IMR-90 (cell line): ENCODE results near the gene TTC38. TPM values are rescaled to one million over a fixed set of nuclear protein-coding genes. Genes with fewer than 3 reads are reported as not detected.
A peak's percentile ranks its signal among the peaks of the same experiment; 100 is the strongest.

ENCODE experiments used
- ATAC-seq: fragments of 200-7000 bp; cut with Tn5 transposase; 2 replicates; pipeline ENCODE4 v1.9.1; 2020; ENCODE audit warnings: low read depth, mild to moderate bottlenecking, moderate library complexity
- BruUV-seq: library from RNA; stranded (reverse); fragments of 400-500 nt; replicated peaks from 2 replicates; lab custom pipeline; 2021; lab: Mats Ljungman, UMichigan
- CTCF ChIA-PET: fragments of 300-600 bp; formaldehyde crosslinking; extraction: SDS; loops from one replicate; lab custom pipeline; 2021; ENCODE audit warnings: antibody characterized with exemption; lab: Yijun Ruan, JAX
- POLR2A ChIA-PET: fragments of 300-600 bp; sonication (Branson Sonifier 250); formaldehyde crosslinking; loops from one replicate; lab custom pipeline; 2022; ENCODE audit warnings: antibody characterized with exemption; ENCODE audit not compliant: unreplicated experiment; lab: Charles Lee
- DNase-seq: peaks from one replicate; pipeline ENCODE4 v3.0.0; 2013
- H2AFZ ChIP-seq: replicated peaks from 2 replicates; pipeline ENCODE3; 2013; ENCODE audit warnings: low read length, mild to moderate bottlenecking; ENCODE audit not compliant: poor library complexity
- H2AK5ac ChIP-seq: 2 replicates; pipeline ENCODE4 v1.6.1; 2013; ENCODE audit warnings: low read depth, low read length, inconsistent platforms
- H2AK9ac ChIP-seq: replicated peaks from 2 replicates; pipeline ENCODE3; 2013; ENCODE audit warnings: mild to moderate bottlenecking, low read depth, low read length, moderate library complexity; ENCODE audit not compliant: poor library complexity
- H2BK120ac ChIP-seq: 2 replicates; pipeline ENCODE4 v1.6.1; 2013; ENCODE audit warnings: low read depth, low read length, inconsistent platforms
- H2BK15ac ChIP-seq: 3 replicates; pipeline ENCODE4 v1.6.1; 2013; ENCODE audit warnings: low read depth, low read length, inconsistent platforms
- H2BK20ac ChIP-seq: 2 replicates; pipeline ENCODE4 v1.6.1; 2013; ENCODE audit warnings: low read depth, mild to moderate bottlenecking, inconsistent platforms, low read length, moderate library complexity
- H2BK5ac ChIP-seq: 2 replicates; pipeline ENCODE4 v1.6.1; 2013; ENCODE audit warnings: mild to moderate bottlenecking, low read depth, low read length, inconsistent platforms; ENCODE audit not compliant: poor library complexity, severe bottlenecking
- H3K14ac ChIP-seq: replicated peaks from 2 replicates; pipeline ENCODE4 v1.6.1; 2013; ENCODE audit warnings: low read depth, low read length, inconsistent platforms
- H3K18ac ChIP-seq: 2 replicates; pipeline ENCODE4 v1.6.1; 2013; ENCODE audit warnings: low read depth, low read length, control low read depth
- H3K23ac ChIP-seq: 2 replicates; pipeline ENCODE4 v1.6.1; 2013; ENCODE audit warnings: low read depth, low read length, inconsistent platforms
- H3K27ac ChIP-seq: 2 replicates; pipeline ENCODE4 v1.5.1; 2013; ENCODE audit warnings: mild to moderate bottlenecking, control low read depth, low read length; ENCODE audit not compliant: insufficient read depth
- H3K27me3 ChIP-seq: 2 replicates; pipeline ENCODE4 v1.6.1; 2013; ENCODE audit warnings: low read length; ENCODE audit not compliant: control insufficient read depth, insufficient read depth
- H3K36me3 ChIP-seq: 2 replicates; pipeline ENCODE4 v1.6.1; 2013; ENCODE audit warnings: low read length, mixed read lengths; ENCODE audit not compliant: control insufficient read depth, insufficient read depth
- H3K4ac ChIP-seq: 2 replicates; pipeline ENCODE4 v1.6.1; 2013; ENCODE audit warnings: low read depth, low read length, inconsistent platforms
- H3K4me1 ChIP-seq: 2 replicates; pipeline ENCODE4 v1.6.1; 2013; ENCODE audit warnings: low read length, mixed read lengths; ENCODE audit not compliant: control insufficient read depth, insufficient read depth
- H3K4me2 ChIP-seq: 2 replicates; pipeline ENCODE4 v1.6.1; 2013; ENCODE audit warnings: low read depth, mild to moderate bottlenecking, control low read depth, low read length, moderate library complexity
- H3K4me3 ChIP-seq: 2 replicates; pipeline ENCODE4 v1.5.1; 2013; ENCODE audit warnings: low read depth, mild to moderate bottlenecking, control low read depth, low read length, moderate library complexity; ENCODE audit not compliant: insufficient read depth
- H3K56ac ChIP-seq: 2 replicates; pipeline ENCODE4 v1.6.1; 2013; ENCODE audit warnings: low read length, inconsistent platforms; ENCODE audit not compliant: insufficient read depth; ENCODE audit errors: extremely low read depth
- H3K79me1 ChIP-seq, 2 experiments: 2 replicates each; pipeline ENCODE4 v1.6.1; 2013; ENCODE audit warnings: low read length in 2 of 2, inconsistent platforms in 1 of 2, low read depth in 1 of 2
- H3K9ac ChIP-seq: 2 replicates; pipeline ENCODE4 v1.6.1; 2013; ENCODE audit warnings: low read depth, low read length, control low read depth
- H3K9me1 ChIP-seq: 2 replicates; pipeline ENCODE4 v1.6.1; 2013; ENCODE audit warnings: low read length, inconsistent platforms; ENCODE audit not compliant: insufficient read depth
- H3K9me3 ChIP-seq: 2 replicates; pipeline ENCODE4 v1.6.1; 2013; ENCODE audit warnings: low read length; ENCODE audit not compliant: control insufficient read depth, insufficient read depth
- H4K20me1 ChIP-seq: 2 replicates; pipeline ENCODE4 v1.6.1; 2013; ENCODE audit warnings: low read length, inconsistent platforms; ENCODE audit not compliant: insufficient read depth
- H4K5ac ChIP-seq: 2 replicates; pipeline ENCODE4 v1.6.1; 2013; ENCODE audit warnings: mild to moderate bottlenecking, low read depth, low read length, control low read depth
- H4K8ac ChIP-seq, 2 experiments: 2 replicates each; pipeline ENCODE4 v1.6.1; 2013; ENCODE audit warnings: low read depth in 2 of 2, low read length in 2 of 2, control low read depth in 1 of 2, inconsistent platforms in 1 of 2
- H4K91ac ChIP-seq: 2 replicates; pipeline ENCODE4 v1.6.1; 2013; ENCODE audit warnings: low read depth, low read length, inconsistent platforms; ENCODE audit not compliant: insufficient read depth
- BHLHE40 ChIP-seq: fragments of 150-350 bp; IDR thresholded peaks from 2 replicates; pipeline ENCODE4 v1.6.1; 2016; ENCODE audit warnings: mild to moderate bottlenecking, low read depth, low read length
- CHD1 ChIP-seq: IDR thresholded peaks from 2 replicates; pipeline ENCODE4 v1.6.1; 2012; ENCODE audit warnings: low read depth, low read length, improper control_type of control experiment
- FOS ChIP-seq: fragments of 150-350 bp; IDR thresholded peaks from 2 replicates; pipeline ENCODE4 v1.6.1; 2016; ENCODE audit warnings: low read depth, low read length
- MAFK ChIP-seq: IDR thresholded peaks from 2 replicates; pipeline ENCODE4 v1.6.1; 2012; ENCODE audit warnings: low read depth, low read length, improper control_type of control experiment
- MAZ ChIP-seq: IDR thresholded peaks from 2 replicates; pipeline ENCODE4 v1.6.1; 2012; ENCODE audit warnings: low read depth, mild to moderate bottlenecking, low read length, improper control_type of control experiment, moderate library complexity, borderline replicate concordance
- MXI1 ChIP-seq: IDR thresholded peaks from 2 replicates; pipeline ENCODE4 v1.6.1; 2012; ENCODE audit warnings: low read depth, mild to moderate bottlenecking, low read length, moderate library complexity, borderline replicate concordance
- NFE2L2 ChIP-seq: fragments of 150-350 bp; IDR thresholded peaks from 2 replicates; pipeline ENCODE4 v1.6.1; 2016; ENCODE audit warnings: low read depth, mild to moderate bottlenecking, low read length
- POLR2A ChIP-seq: IDR thresholded peaks from 2 replicates; pipeline ENCODE4 v1.6.1; 2012; ENCODE audit warnings: mild to moderate bottlenecking, low read depth, low read length
- RAD21 ChIP-seq: IDR thresholded peaks from 2 replicates; pipeline ENCODE4 v1.6.1; 2012; ENCODE audit warnings: low read length, improper control_type of control experiment
- RCOR1 ChIP-seq: IDR thresholded peaks from 2 replicates; pipeline ENCODE4 v1.6.1; 2012; ENCODE audit warnings: mild to moderate bottlenecking, low read length, improper control_type of control experiment; ENCODE audit not compliant: insufficient replicate concordance
- RFX5 ChIP-seq: IDR thresholded peaks from 2 replicates; pipeline ENCODE4 v1.8.0; 2012; ENCODE audit warnings: low read depth, mild to moderate bottlenecking, low read length, moderate library complexity
- SMC3 ChIP-seq: fragments of 150-350 bp; IDR thresholded peaks from 2 replicates; pipeline ENCODE4 v1.6.1; 2016; ENCODE audit warnings: low read depth, mild to moderate bottlenecking, antibody characterized with exemption, low read length, moderate library complexity
- USF2 ChIP-seq: fragments of 150-350 bp; IDR thresholded peaks from 2 replicates; pipeline ENCODE4 v1.6.1; 2017; ENCODE audit warnings: mild to moderate bottlenecking, antibody characterized with exemption, low read length, low read depth
- WGBS, 2 experiments: methylation state at CpG; one replicate each; pipeline versions ENCODE4 v1.1.5 to v1.1.7; 2013; ENCODE audit warnings: missing lambda C conversion rate in 2 of 2; ENCODE audit not compliant: insufficient read length in 1 of 2; ENCODE audit errors: extremely low coverage in 2 of 2; 5-methylcytosine and 5-hydroxymethylcytosine counted together
- dilution Hi-C: fragments of 300-500 bp; cut with HindIII; formaldehyde crosslinking; loops from one replicate; pipeline ENCODE4 v1.14.3; 2018; ENCODE audit warnings: low sequenced_read_pairs; ENCODE audit not compliant: unreplicated experiment
- in situ Hi-C: fragments of 300-500 bp; cut with MboI; formaldehyde crosslinking; loops from 3 replicates; pipeline ENCODE4 v1.14.3; 2019; ENCODE audit warnings: low sequenced_read_pairs, inconsistent platforms, mixed read lengths
- intact Hi-C: fragments of 100-400 bp; cut with micrococcal nuclease; formaldehyde crosslinking; loops from 2 replicates; pipeline ENCODE4 v1.10.0; 2022
- polyA plus RNA-seq, 3 experiments: library from polyadenylated mRNA; depleted of rRNA; stranded (reverse); fragments of >200 nt; gene quantifications; 2 replicates each; pipeline ENCODE4 v1.2.3, GENCODE V29; 2012; ENCODE audit warnings: low replicate concordance in 1 of 3
- total RNA-seq: library from RNA; depleted of rRNA; stranded (reverse); fragments of >200 nt; gene quantifications from 2 replicates; pipeline ENCODE4 v1.2.3, GENCODE V29; 2012
- TF ChIP-seq, protein P1 (sequence below): conservative IDR thresholded peaks from 2 replicates; pipeline ENCODE4 v1.5.1; 2012; ENCODE audit warnings: mild to moderate bottlenecking, low read depth, low read length, improper control_type of control experiment
- TF ChIP-seq, protein P2 (sequence below): fragments of 150-350 bp; IDR thresholded peaks from 2 replicates; pipeline ENCODE4 v1.6.1; 2016; ENCODE audit warnings: low read depth, mild to moderate bottlenecking, low read length, moderate library complexity, borderline replicate concordance

TTC38 gene
- total and polyA plus RNA-seq, 2 of the 4 experiments (the other 2 are of a cell fraction): 43.6 to 52.3 TPM

DNA sequence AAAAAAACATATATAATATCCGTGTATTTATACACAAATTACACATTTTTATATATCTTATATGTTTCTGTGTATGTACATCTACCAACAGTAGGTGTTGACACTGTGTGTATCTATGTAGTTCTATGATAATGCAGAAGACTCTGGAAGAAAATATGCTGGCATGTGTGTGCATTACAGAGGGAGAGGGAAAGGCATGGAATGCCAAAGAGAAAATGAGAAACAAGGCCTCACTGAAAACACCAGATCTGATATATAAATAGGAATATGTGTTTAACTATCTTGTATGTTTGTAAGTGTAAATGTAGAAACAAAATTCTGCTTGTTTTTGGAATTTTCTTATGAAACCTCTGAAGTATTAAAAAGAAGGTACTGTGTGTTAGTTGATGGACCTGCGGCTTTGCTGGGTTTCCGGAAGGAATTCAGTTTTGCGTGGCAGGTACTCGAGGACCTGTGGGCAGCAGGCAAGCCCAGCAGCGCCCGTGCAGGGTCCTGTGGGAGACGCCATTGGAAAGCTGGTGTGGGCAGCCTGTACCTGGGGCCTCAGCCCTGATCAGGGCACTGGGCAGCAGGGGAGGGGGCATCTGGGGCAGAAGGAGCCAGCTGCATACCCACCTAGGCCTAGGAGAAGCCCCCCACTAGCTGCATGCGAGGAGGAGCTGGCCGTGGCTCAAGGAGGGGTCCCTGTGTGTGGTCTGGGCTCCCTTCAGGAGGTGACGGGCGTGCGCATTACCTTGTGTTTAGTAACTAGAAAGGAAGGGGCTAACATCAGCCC, 60.1 kb downstream of the TTC38 start:
- no peak for ATAC-seq
- Histone ChIP-seq H4K8ac (no peak overlapping the region), H3K9me1 (no peaks in the 10 kb centered on the region; the same call in 1 of the 2 replicates), H3K4me3 (no peak overlapping the region), H3K4ac (no peak overlapping the region), H3K4me2 (no peak overlapping the region), H4K20me1 (no peaks in the 10 kb centered on the region), H2AK5ac (no peak overlapping the region), H2BK20ac (no peak overlapping the region), H3K56ac (no peak overlapping the region), H3K4me1 (no peaks in the 10 kb centered on the region), H2AK9ac (peak overlapping the region; percentile 55), H3K79me1 (peaks cover 5 to 11% of the 10 kb centered on the region in 2 experiments; a peak in 3 of 4 replicates), H3K9me3 (no peaks in the 10 kb centered on the region), H3K18ac (no peak overlapping the region), H2BK5ac (no peak overlapping the region), H3K23ac (no peak overlapping the region), H3K27ac (no peak overlapping the region), H2BK15ac (no peak overlapping the region), H3K9ac (no peak overlapping the region), H4K91ac (no peak overlapping the region), H2AFZ (no peak overlapping the region), H3K27me3 (no peaks in the 10 kb centered on the region), H3K14ac (no peak overlapping the region), H4K5ac (no peak overlapping the region), H2BK120ac (no peak overlapping the region), H3K36me3 (peaks cover 29% of the 10 kb centered on the region)
- 100% methylated on average over 1 of the region's 13 CpGs for WGBS, 2 experiments
- ChIA-PET CTCF (no interaction called here), POLR2A (no interaction called here)
- in situ Hi-C loops: no loop called here
- TF ChIP-seq, protein P1, sequence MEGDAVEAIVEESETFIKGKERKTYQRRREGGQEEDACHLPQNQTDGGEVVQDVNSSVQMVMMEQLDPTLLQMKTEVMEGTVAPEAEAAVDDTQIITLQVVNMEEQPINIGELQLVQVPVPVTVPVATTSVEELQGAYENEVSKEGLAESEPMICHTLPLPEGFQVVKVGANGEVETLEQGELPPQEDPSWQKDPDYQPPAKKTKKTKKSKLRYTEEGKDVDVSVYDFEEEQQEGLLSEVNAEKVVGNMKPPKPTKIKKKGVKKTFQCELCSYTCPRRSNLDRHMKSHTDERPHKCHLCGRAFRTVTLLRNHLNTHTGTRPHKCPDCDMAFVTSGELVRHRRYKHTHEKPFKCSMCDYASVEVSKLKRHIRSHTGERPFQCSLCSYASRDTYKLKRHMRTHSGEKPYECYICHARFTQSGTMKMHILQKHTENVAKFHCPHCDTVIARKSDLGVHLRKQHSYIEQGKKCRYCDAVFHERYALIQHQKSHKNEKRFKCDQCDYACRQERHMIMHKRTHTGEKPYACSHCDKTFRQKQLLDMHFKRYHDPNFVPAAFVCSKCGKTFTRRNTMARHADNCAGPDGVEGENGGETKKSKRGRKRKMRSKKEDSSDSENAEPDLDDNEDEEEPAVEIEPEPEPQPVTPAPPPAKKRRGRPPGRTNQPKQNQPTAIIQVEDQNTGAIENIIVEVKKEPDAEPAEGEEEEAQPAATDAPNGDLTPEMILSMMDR: no peak
- TF ChIP-seq MAFK (no peak), SMC3 (no peak), MAZ (no peak), NFE2L2 (no peak), MXI1 (no peak), USF2 (no peak), RFX5 (no peak), FOS (no peak), CHD1 (no peak), POLR2A (no peak), RAD21 (no peak), BHLHE40 (no peak), RCOR1 (no peak)
- TF ChIP-seq, protein P2, sequence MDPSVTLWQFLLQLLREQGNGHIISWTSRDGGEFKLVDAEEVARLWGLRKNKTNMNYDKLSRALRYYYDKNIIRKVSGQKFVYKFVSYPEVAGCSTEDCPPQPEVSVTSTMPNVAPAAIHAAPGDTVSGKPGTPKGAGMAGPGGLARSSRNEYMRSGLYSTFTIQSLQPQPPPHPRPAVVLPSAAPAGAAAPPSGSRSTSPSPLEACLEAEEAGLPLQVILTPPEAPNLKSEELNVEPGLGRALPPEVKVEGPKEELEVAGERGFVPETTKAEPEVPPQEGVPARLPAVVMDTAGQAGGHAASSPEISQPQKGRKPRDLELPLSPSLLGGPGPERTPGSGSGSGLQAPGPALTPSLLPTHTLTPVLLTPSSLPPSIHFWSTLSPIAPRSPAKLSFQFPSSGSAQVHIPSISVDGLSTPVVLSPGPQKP: no peak
- BruUV-seq: no TSS peak
- dilution Hi-C loops: no loop called here
- DNase-seq: no peak
- intact Hi-C loops: no loop called here
